Neutrophil (primary cell): ENCODE results near the gene NFIA.
"Not testable (repeated sequence)": the region's sequence is repeated elsewhere in the genome, so short reads cannot be mapped to it uniquely, and the experiment has no call there.

Experiments used
- H3K27ac ChIP-seq: fragments of 200-600 bp; sonication (generic); 2 replicates; pipeline ENCODE4 v1.5.1; 2016; ENCODE audit warnings: mild to moderate bottlenecking, moderate library complexity
- H3K27me3 ChIP-seq: fragments of 200-600 bp; sonication (generic); 2 replicates; pipeline ENCODE4 v1.6.0; 2016; ENCODE audit warnings: mild to moderate bottlenecking
- H3K36me3 ChIP-seq: fragments of 200-600 bp; sonication (generic); 2 replicates; pipeline ENCODE4 v1.5.1; 2017
- H3K4me1 ChIP-seq, 2 experiments: fragments of 200-600 bp in 1 of 2; sonication (generic) in 1 of 2; 1 replicate in 1 of 2; 2 replicates in 1 of 2; pipeline versions ENCODE4 v1.5.1 to v1.6.1; 2013 to 2016; ENCODE audit warnings: low read depth in 1 of 2, low read length in 1 of 2, mild to moderate bottlenecking in 1 of 2, moderate library complexity in 1 of 2; ENCODE audit not compliant: control insufficient read depth in 1 of 2, insufficient read depth in 1 of 2
- H3K4me3 ChIP-seq, 2 experiments: fragments of 200-600 bp in 1 of 2; sonication (generic) in 1 of 2; 1 replicate in 1 of 2; 2 replicates in 1 of 2; pipeline ENCODE4 v1.5.1; 2013 to 2016; ENCODE audit warnings: low read depth in 1 of 2, low read length in 1 of 2, mild to moderate bottlenecking in 1 of 2, moderate library complexity in 1 of 2
- H3K9me3 ChIP-seq: fragments of 200-600 bp; sonication (generic); 2 replicates; pipeline ENCODE4 v1.5.1; 2016
- TF ChIP-seq, protein P1 (sequence below): fragments of 200-600 bp; sonication (generic); IDR thresholded peaks from 2 replicates; pipeline ENCODE4 v1.5.1; 2016; ENCODE audit warnings: antibody characterized with exemption

Gene NFIA

GRCh38 chr1:61276246-61276645, 193.9 kb downstream of the NFIA start:
- TF ChIP-seq, protein P1, sequence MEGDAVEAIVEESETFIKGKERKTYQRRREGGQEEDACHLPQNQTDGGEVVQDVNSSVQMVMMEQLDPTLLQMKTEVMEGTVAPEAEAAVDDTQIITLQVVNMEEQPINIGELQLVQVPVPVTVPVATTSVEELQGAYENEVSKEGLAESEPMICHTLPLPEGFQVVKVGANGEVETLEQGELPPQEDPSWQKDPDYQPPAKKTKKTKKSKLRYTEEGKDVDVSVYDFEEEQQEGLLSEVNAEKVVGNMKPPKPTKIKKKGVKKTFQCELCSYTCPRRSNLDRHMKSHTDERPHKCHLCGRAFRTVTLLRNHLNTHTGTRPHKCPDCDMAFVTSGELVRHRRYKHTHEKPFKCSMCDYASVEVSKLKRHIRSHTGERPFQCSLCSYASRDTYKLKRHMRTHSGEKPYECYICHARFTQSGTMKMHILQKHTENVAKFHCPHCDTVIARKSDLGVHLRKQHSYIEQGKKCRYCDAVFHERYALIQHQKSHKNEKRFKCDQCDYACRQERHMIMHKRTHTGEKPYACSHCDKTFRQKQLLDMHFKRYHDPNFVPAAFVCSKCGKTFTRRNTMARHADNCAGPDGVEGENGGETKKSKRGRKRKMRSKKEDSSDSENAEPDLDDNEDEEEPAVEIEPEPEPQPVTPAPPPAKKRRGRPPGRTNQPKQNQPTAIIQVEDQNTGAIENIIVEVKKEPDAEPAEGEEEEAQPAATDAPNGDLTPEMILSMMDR, result no peak
- Histone ChIP-seq H3K4me1 (peaks cover 0 to 7% of the 10 kb centered on the region in 2 experiments), H3K36me3 (no peaks in the 10 kb centered on the region), H3K4me3 (no peak overlapping the region), H3K27ac (no peak overlapping the region), H3K27me3 (no peaks in the 10 kb centered on the region), H3K9me3 (no peaks in the 10 kb centered on the region)

- peaks cover 0 to 4% of the 10 kb centered on the region in 2 experiments for H3K4me1 ChIP-seq
- H3K27ac ChIP-seq, result no peak overlapping the region
- H3K27me3 ChIP-seq, result no peaks in the 10 kb centered on the region
- no peaks in the 10 kb centered on the region for H3K36me3 ChIP-seq
- TF ChIP-seq, protein P1, result no peak
- no peak overlapping the region for H3K4me3 ChIP-seq
- no peaks in the 10 kb centered on the region for H3K9me3 ChIP-seq
These were observed 194.8 kb downstream of the NFIA start for GRCh38 chr1:61277121-61277690.

DNA sequence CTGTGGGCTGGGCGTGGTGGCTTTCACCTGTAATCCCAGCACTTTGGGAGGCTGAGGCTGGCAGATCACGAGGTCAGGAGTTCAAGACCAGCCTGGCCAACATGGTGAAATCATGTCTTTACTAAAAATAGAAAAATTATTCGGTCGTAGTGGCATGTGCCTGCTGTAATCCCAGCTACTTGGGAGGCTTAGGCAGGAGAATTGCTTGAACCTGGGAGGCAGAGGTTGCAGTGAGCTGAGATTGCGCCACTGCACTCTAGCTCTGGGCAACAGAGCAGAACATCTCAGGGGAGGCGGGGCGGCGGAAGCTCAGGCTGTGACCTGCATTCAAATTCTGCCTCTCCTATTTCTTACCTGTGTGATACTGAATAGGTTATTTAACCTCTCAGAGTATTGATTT, 196.1 kb downstream of the NFIA start:
- not testable (repeated sequence) for H3K27me3 ChIP-seq, H3K4me3 ChIP-seq, H3K27ac ChIP-seq, H3K4me1 ChIP-seq, H3K36me3 ChIP-seq, H3K9me3 ChIP-seq

GRCh38 chr1:61278966-61279365, 196.6 kb downstream of the NFIA start:
- H3K27ac ChIP-seq, result no peak overlapping the region
- H3K9me3 ChIP-seq, result no peaks in the 10 kb centered on the region
- H3K36me3 ChIP-seq, result no peaks in the 10 kb centered on the region
- no peak overlapping the region for H3K4me3 ChIP-seq
- peaks cover 0 to 4% of the 10 kb centered on the region in 2 experiments for H3K4me1 ChIP-seq
- TF ChIP-seq, protein P1, result no peak
- H3K27me3 ChIP-seq, result no peaks in the 10 kb centered on the region

GRCh38 chr1:61279570-61279969, 197.2 kb downstream of the NFIA start:
- Histone ChIP-seq H3K36me3 (no peaks in the 10 kb centered on the region), H3K27ac (no peak overlapping the region), H3K9me3 (no peaks in the 10 kb centered on the region), H3K4me1 (peaks cover 0 to 4% of the 10 kb centered on the region in 2 experiments), H3K4me3 (no peak overlapping the region), H3K27me3 (no peaks in the 10 kb centered on the region)
- TF ChIP-seq, protein P1, result no peak

- Histone ChIP-seq H3K4me3 (no peak overlapping the region), H3K4me1 (peaks cover 0 to 4% of the 10 kb centered on the region in 2 experiments), H3K27me3 (no peaks in the 10 kb centered on the region), H3K9me3 (no peaks in the 10 kb centered on the region), H3K36me3 (no peaks in the 10 kb centered on the region), H3K27ac (no peak overlapping the region)
- TF ChIP-seq, protein P1, result no peak
These were observed 198.1 kb downstream of the NFIA start for GRCh38 chr1:61280452-61280851.
